ENCODE results near the gene CD86. TPM values are rescaled to one million over a fixed set of nuclear protein-coding genes. Genes with fewer than 3 reads are reported as not detected.
A peak's percentile ranks its signal among the peaks of the same experiment; 100 is the strongest.

CD86 gene
- total RNA-seq, 2 donors from 2014 or later: 1.8 to 4.4 TPM

DNA sequence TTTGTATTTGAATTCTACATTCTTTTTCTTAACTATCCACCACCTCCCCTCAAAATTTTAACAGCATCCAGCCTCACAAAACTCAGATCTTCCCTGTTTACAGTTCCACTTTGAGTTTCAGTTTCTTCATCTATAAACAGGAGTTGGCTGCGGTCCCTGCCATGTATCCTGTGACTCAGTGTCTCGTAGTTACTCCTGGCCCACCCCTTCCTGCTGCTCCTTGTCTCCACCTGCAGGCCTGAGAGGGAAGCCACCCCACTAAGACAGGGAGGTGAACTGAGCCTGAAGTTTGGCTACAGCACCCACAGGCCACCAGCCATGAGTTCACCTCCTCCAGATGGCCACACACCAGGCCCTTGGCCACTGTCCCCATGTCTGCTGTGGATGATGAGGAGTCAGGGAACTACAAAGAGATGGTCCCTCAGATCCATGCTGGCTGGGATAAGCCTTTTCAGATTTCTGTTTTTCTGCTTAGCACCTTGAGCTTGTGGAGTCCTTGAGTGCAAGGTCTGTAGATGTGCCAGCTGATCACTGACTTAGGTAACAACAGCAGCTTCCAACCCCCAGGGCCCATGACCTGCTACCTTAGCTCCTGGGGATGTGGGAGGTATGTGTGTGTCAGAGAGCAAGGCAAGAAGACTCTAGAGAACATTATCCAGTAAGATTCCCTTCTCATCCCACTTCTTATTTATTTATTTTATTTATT is 37.5 kb downstream of the CD86 start:
- Mint-ChIP-seq H3K27ac (peak overlapping the region; percentile 85), H3K9me3 (no peaks in the 10 kb centered on the region), H3K4me1 (peaks cover 10% of the 10 kb centered on the region), H3K36me3 (ENCODE audit: low read depth) (no peaks in the 10 kb centered on the region), H3K4me3 (peak overlapping the region; percentile 57), H3K27me3 (no peaks in the 10 kb centered on the region)
- peak; percentile 91 for ATAC-seq (replicated peaks)

DNA sequence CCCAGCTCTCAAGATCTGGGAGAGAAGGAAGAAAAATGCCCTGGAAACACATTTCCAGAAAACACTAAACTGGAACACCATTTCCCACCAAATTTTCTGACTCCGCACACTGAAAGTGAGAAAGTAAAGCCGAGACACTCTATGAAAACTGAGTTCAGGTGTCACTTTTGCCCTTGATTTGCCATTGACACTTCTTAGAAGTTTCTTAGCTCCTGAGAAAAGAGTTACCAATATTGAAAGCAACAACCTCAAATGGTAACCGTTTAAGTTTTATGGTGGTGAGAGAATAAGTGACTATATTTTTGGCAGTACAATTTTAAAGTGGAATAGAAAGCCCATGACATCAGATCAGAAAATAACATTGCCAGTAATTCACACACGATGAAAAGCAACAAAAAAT is 39.0 kb downstream of the CD86 start:
- no peaks in the 10 kb centered on the region for H3K36me3 Mint-ChIP-seq (ENCODE audit: low read depth)
- H3K9me3 Mint-ChIP-seq: no peaks in the 10 kb centered on the region
- H3K4me1 Mint-ChIP-seq: peaks cover 10% of the 10 kb centered on the region
- no peaks in the 10 kb centered on the region for H3K27me3 Mint-ChIP-seq
- peak overlapping the region; percentile 70 for H3K27ac Mint-ChIP-seq
- peak overlapping the region; percentile 57 for H3K4me3 Mint-ChIP-seq
- ATAC-seq (replicated peaks): peak; percentile 52

GRCh38 chr3:122094693-122095092 is 39.5 kb downstream of the CD86 start:
- ATAC-seq (replicated peaks): no peak
- peak overlapping the region; percentile 70 for H3K27ac Mint-ChIP-seq
- peak overlapping the region; percentile 57 for H3K4me3 Mint-ChIP-seq
- no peaks in the 10 kb centered on the region for H3K36me3 Mint-ChIP-seq (ENCODE audit: low read depth)
- H3K27me3 Mint-ChIP-seq: no peaks in the 10 kb centered on the region
- H3K4me1 Mint-ChIP-seq: peaks cover 10% of the 10 kb centered on the region
- no peaks in the 10 kb centered on the region for H3K9me3 Mint-ChIP-seq

DNA sequence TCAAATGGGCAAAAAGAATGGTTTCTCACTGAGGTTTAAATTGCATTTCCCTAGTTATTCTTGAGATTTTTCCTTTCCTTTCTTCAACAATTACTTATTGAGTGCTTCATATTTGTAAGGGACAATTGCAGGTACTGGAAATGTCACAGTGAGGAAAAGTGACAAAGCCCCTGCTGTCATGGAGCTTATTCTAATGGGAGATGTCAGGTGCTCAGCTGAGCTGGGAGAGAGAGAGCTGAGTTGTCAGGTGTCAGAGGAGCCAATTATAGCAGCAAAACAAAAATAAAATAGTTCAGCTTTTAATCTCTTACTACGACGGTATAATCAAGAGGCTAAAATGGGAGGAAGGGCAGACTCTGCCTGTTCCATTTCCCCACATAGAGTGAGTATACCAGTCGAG is 42.0 kb downstream of the CD86 start:
- Mint-ChIP-seq H3K4me1 (peaks cover 20% of the 10 kb centered on the region), H3K36me3 (ENCODE audit: low read depth) (no peaks in the 10 kb centered on the region), H3K9me3 (no peaks in the 10 kb centered on the region), H3K27ac (no peak overlapping the region), H3K27me3 (no peaks in the 10 kb centered on the region), H3K4me3 (no peak overlapping the region)
- ATAC-seq (replicated peaks): no peak

GRCh38 chr3:122098611-122099010 is 43.4 kb downstream of the CD86 start:
- no peaks in the 10 kb centered on the region for H3K27me3 Mint-ChIP-seq
- H3K9me3 Mint-ChIP-seq: no peaks in the 10 kb centered on the region
- no peak for ATAC-seq (replicated peaks)
- no peak overlapping the region for H3K27ac Mint-ChIP-seq
- H3K4me3 Mint-ChIP-seq: no peak overlapping the region
- H3K36me3 Mint-ChIP-seq (ENCODE audit: low read depth): no peaks in the 10 kb centered on the region
- peaks cover 23% of the 10 kb centered on the region for H3K4me1 Mint-ChIP-seq

DNA sequence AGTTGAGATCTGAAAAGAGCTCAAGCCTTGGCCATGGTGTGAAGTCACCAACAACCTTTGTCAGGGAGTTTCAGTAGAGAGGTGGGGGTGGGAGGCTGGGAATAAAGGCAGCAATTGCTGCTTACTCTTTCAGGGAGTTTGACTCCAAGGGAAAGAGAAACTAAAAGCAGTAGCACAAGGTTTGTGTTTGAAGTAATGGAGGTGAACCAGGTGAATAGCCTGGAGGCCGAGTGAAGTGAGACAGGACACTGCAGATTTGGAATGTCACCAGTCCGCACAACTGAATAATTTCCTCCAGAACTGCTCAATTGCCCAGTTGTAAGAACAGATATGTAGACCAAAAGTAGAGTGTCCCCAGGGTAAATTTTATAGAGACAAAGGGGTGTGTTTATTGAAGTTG is 44.1 kb downstream of the CD86 start:
- H3K36me3 Mint-ChIP-seq (ENCODE audit: low read depth): no peaks in the 10 kb centered on the region
- ATAC-seq (replicated peaks): no peak
- H3K27ac Mint-ChIP-seq: no peak overlapping the region
- H3K4me3 Mint-ChIP-seq: no peak overlapping the region
- no peaks in the 10 kb centered on the region for H3K9me3 Mint-ChIP-seq
- peaks cover 24% of the 10 kb centered on the region for H3K4me1 Mint-ChIP-seq
- H3K27me3 Mint-ChIP-seq: no peaks in the 10 kb centered on the region

DNA sequence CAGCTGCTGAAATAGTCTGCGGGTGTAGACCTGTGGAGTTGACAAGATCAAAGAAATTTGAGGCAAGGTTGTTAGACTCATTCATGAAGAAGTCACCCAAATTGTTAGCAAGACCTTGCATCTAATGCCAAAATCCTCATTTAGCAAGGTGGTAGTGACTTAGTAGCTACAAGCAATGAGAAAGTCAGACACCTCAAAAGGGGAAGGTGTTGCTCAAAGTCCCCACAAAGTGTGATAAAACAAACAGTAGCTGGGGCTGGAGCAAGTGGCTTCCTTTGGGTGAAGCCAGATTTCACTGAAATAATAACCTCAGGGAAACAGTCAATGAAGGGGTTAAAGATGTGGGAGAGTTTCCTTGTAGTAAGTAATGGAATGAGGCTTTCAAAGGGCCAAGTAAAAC is 44.9 kb downstream of the CD86 start:
- no peak overlapping the region for H3K4me3 Mint-ChIP-seq
- ATAC-seq (replicated peaks): no peak
- H3K27ac Mint-ChIP-seq: no peak overlapping the region
- no peaks in the 10 kb centered on the region for H3K36me3 Mint-ChIP-seq (ENCODE audit: low read depth)
- H3K9me3 Mint-ChIP-seq: no peaks in the 10 kb centered on the region
- no peaks in the 10 kb centered on the region for H3K27me3 Mint-ChIP-seq
- peaks cover 31% of the 10 kb centered on the region for H3K4me1 Mint-ChIP-seq

DNA sequence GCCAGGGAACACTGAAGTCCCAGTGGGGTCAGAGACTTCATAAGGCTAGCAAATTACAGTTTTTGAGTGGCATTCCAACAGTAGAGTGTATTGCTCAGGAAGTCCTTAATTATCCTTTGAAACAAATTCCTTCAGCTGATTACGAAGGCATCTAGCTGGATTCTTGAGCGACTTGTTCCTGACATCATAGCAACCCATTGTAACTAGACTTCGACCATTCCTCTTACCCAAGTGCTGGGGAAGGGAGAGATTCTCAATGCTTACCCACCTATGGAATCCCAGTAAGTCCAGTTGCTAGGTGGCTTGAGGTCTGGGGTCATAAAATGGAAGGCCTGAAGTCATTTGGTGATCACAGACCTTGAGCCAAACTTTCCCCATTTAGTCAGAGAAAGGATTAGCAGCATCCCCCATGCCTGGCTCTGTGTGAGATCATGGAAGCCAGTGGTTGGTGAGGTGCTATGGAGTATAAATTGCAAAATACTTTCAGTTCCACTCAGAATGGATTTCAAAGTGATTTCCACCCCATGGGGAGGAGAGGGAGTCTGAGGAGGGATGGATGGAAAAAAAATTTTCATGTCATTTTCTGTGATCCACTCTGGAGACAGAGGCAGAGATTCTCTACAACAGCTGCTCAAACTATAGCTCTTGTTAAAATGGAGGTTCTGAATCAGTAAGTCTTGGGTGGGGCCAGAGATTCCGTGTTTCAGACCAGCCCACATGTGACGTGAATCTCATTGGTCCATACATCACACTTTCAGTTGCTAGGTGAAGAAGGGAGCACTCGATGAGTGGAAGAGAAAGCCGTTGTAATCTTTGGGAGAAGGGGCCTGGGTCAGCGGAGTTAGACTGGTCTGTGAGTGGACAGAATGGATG is 45.7 kb downstream of the CD86 start:
- Mint-ChIP-seq H3K27me3 (no peaks in the 10 kb centered on the region), H3K4me3 (no peak overlapping the region), H3K36me3 (ENCODE audit: low read depth) (no peaks in the 10 kb centered on the region), H3K27ac (peak overlapping the region; percentile 88), H3K9me3 (no peaks in the 10 kb centered on the region), H3K4me1 (peaks cover 31% of the 10 kb centered on the region)
- ATAC-seq (replicated peaks): peak; percentile 43

GRCh38 chr3:122101646-122102045 is 46.5 kb downstream of the CD86 start:
- ATAC-seq (replicated peaks): peak; percentile 37
- no peaks in the 10 kb centered on the region for H3K36me3 Mint-ChIP-seq (ENCODE audit: low read depth)
- peak overlapping the region; percentile 88 for H3K27ac Mint-ChIP-seq
- H3K9me3 Mint-ChIP-seq: no peaks in the 10 kb centered on the region
- no peak overlapping the region for H3K4me3 Mint-ChIP-seq
- H3K4me1 Mint-ChIP-seq: peaks cover 31% of the 10 kb centered on the region
- no peaks in the 10 kb centered on the region for H3K27me3 Mint-ChIP-seq

DNA sequence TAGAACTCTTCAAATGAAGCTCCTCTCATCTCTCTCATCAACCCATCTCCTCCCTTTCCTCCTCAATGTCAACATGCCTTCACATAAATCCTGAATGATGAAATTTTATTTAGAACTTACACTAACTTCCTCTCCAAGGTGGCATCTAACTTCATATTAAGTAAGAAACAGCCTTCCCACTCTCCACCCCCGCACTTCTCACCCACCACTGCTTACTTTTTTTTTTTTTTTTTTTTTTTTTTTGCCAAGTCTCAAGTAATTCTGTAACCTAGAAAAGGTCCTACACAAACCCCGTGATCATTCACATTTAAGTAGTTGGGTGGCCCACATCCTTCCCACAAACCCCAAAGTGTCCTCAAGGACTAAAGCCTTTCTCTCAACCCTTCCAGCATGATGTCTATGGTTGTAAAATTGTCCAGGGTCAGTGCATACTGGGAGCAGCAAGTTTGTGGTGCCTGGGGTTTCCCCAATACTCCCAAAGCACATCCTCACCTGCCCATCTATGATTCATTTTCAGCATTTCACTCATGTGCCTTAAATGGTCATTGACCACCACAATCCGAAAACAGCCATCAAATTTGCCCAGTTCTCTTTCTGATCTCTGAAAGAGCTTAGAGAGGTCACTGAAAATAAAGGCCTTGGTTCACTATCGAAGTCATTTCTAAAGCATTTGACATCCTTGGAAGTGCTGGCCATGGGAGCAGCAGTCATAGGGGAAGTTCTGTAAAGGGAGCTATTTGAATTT is 47.2 kb downstream of the CD86 start:
- peak overlapping the region; percentile 88 for H3K27ac Mint-ChIP-seq
- H3K4me1 Mint-ChIP-seq: peaks cover 31% of the 10 kb centered on the region
- peak; percentile 69 for ATAC-seq (replicated peaks)
- no peaks in the 10 kb centered on the region for H3K9me3 Mint-ChIP-seq
- no peaks in the 10 kb centered on the region for H3K27me3 Mint-ChIP-seq
- H3K4me3 Mint-ChIP-seq: no peak overlapping the region
- no peaks in the 10 kb centered on the region for H3K36me3 Mint-ChIP-seq (ENCODE audit: low read depth)

GRCh38 chr3:122103821-122104514 is 48.8 kb downstream of the CD86 start:
- peak overlapping the region; percentile 78 for H3K27ac Mint-ChIP-seq

DNA sequence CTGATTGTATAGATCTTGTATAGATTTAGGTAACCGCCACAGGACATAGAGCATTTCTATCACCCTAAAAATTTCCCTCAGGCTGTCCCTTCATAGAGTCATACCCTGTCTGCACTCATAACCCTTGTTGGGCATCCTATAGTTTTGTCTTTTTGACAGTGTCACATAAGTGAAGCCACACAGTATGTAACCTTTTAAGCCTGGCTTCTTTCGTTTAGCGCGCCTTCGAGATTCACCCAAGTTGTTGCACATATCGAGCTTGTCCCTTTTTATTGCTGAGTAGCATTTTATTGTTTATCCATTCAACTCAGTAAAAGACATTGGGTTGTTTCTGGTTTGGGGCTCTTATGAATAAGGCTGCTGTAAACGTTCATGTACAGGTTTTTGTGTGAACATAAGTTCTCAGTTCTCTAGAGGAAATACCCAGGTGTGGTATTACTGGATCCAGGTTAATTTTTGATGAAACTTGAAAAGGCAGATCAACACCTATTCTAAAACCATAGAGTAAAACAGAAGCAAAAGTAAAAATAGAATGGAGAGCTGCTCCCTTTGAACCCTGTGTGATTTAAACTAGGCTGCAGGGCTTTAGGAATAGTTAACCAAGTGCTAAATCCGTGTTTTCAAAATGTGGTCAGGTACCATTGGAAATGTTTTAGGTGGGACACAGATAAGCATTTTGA is 49.5 kb downstream of the CD86 start:
- peak overlapping the region; percentile 52 for H3K4me3 Mint-ChIP-seq

More at GRCh38 chr3:122103821-122104514, 48.8 kb downstream of the CD86 start:
- peak overlapping the region; percentile 52 for H3K4me3 Mint-ChIP-seq
- peak; percentile 53 for ATAC-seq (replicated peaks)
- no peaks in the 10 kb centered on the region for H3K27me3 Mint-ChIP-seq
- no peaks in the 10 kb centered on the region for H3K36me3 Mint-ChIP-seq (ENCODE audit: low read depth)
- H3K9me3 Mint-ChIP-seq: no peaks in the 10 kb centered on the region
- peaks cover 31% of the 10 kb centered on the region for H3K4me1 Mint-ChIP-seq

DNA sequence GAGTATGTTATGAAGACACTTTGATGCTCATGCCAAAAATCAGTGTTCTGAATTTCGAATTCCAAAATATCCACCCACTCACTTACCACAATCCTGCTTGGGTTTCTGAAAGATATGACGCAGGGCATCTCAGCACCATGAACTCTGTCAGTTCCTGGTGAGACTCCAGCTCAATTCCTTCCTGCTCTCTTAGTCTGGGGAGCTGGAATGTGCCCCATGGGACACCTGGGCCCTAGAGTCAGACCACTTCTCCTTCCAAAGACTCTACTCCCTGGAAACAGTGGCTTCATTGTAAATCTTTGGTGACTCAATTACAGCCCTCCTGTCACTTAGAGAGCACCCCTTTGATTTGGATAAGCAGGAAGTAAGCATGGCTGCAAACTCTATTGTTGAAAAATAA is 50.5 kb downstream of the CD86 start:
- H3K4me1 Mint-ChIP-seq: peaks cover 31% of the 10 kb centered on the region
- H3K9me3 Mint-ChIP-seq: no peaks in the 10 kb centered on the region
- no peak overlapping the region for H3K27ac Mint-ChIP-seq
- no peak for ATAC-seq (replicated peaks)
- no peaks in the 10 kb centered on the region for H3K36me3 Mint-ChIP-seq (ENCODE audit: low read depth)
- no peak overlapping the region for H3K4me3 Mint-ChIP-seq
- H3K27me3 Mint-ChIP-seq: peaks cover under 1% of the 10 kb centered on the region

More for the DNA sequence above, 49.5 kb downstream of the CD86 start:
- peak; percentile 37 for ATAC-seq (replicated peaks)
- peaks cover 31% of the 10 kb centered on the region for H3K4me1 Mint-ChIP-seq
- H3K27ac Mint-ChIP-seq: peak overlapping the region; percentile 78
- H3K27me3 Mint-ChIP-seq: no peaks in the 10 kb centered on the region
- H3K36me3 Mint-ChIP-seq (ENCODE audit: low read depth): no peaks in the 10 kb centered on the region
- H3K9me3 Mint-ChIP-seq: no peaks in the 10 kb centered on the region

Measured in activated T-helper 17 cell treated with anti-CD3 and anti-CD28 coated beads, Interleukin-2, amount 50 U/mL, for 72 hours (primary cell).